Measurements from ENCODE around the gene CLCN5.

The CLCN5 gene

DNA sequence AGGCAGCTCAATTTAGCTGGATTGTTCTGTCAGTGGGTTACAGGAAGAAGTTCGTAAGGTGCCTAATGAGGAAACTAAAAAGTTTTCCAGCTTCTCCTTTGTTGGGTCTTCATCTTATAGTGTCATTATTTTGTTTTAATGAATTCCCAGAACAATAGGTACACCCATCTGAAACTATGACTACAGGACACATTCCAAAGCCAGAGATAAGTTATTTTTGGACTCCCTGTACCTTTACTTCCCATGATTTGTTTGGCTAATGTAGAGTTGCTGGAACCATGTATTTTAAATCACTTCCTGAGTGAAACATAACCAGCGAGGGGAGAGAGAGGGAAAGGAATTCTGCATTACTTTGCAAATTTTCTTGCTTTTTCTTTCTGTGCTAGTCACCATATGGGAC is 114.0 kb downstream of the CLCN5 start:
- H4K8ac ChIP-seq (ENCODE audit: low read depth, low read length), result no peak overlapping the region
- no peak overlapping the region for H3K4ac ChIP-seq (ENCODE audit: low read length)
- WGBS, 2 donors (ENCODE audit: extremely low coverage in 2 of 2, insufficient read length in 2 of 2, insufficient replicate concordance in 1 of 2), result no CpG with 5 or more reads among the region's 2 CpGs
- H2BK15ac ChIP-seq (ENCODE audit: low read length), result no peak overlapping the region
- no peaks in the 10 kb centered on the region for H3K36me3 ChIP-seq (replicated peaks in 1 of 2; ENCODE audit: control insufficient read depth in 2 of 2, insufficient read depth in 2 of 2, low read length in 2 of 2)
- no peaks in the 10 kb centered on the region for H3K9me3 ChIP-seq (replicated peaks in 1 of 2; ENCODE audit: control insufficient read depth in 2 of 2, insufficient read depth in 1 of 2, low read depth in 1 of 2, low read length in 2 of 2)
- H2AFZ ChIP-seq (ENCODE audit: low read length), result no peak overlapping the region
- H3K79me1 ChIP-seq (ENCODE audit: low read depth, low read length), result no peaks in the 10 kb centered on the region
- no peak for DNase-seq (ENCODE audit: low spot score)
- H2AK5ac ChIP-seq (ENCODE audit: low read depth, low read length), result no peak overlapping the region
- no peak overlapping the region for H2BK120ac ChIP-seq (ENCODE audit: low read depth, low read length)
- no peak overlapping the region for H3K23ac ChIP-seq (ENCODE audit: low read depth, low read length, poor library complexity)
- H3K9ac ChIP-seq (ENCODE audit: low read depth, low read length, poor library complexity), result no peak overlapping the region
- H3K27ac ChIP-seq (replicated peaks; ENCODE audit: low read length), result no peak overlapping the region
- no peak overlapping the region for H3K4me2 ChIP-seq (ENCODE audit: insufficient read depth, low read length, poor library complexity, severe bottlenecking)
- no peak overlapping the region for H2BK5ac ChIP-seq (ENCODE audit: low read length)
- no peak overlapping the region for H3K14ac ChIP-seq (ENCODE audit: low read length)
- H2BK12ac ChIP-seq (ENCODE audit: low read length), result no peak overlapping the region
- no peak overlapping the region for H4K91ac ChIP-seq (ENCODE audit: low read depth, low read length, poor library complexity)
- H3K18ac ChIP-seq (ENCODE audit: low read length), result no peak overlapping the region
- H3K4me1 ChIP-seq (ENCODE audit: control insufficient read depth in 2 of 2, insufficient read depth in 1 of 2, low read depth in 1 of 2, low read length in 2 of 2), result no peaks in the 10 kb centered on the region
- H3K27me3 ChIP-seq (ENCODE audit: control insufficient read depth in 3 of 3, insufficient read depth in 3 of 3, low read depth in 1 of 3, low read length in 3 of 3), result no peaks in the 10 kb centered on the region
- H3K4me3 ChIP-seq (ENCODE audit: low read length in 2 of 2), result no peak overlapping the region

DNA sequence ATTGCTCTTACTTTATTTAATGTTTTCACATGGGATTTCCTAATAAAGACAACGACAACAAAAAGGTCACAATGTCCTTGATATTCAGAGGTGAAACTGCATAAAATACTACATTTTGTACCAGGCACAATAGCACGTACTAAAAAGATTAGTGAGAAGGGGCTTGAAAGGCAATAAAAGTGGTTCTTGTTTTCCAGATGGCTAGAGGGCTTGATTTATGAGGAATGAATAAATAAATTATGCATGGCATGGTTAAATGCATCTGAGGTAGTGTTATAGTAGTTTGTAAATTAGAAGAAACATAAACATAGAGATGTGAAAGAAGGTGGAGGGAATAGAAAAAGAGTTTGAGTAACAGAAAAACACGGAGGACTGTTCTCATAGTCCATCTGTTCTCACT is 123.4 kb downstream of the CLCN5 start:
- Histone ChIP-seq H3K23ac (ENCODE audit: low read depth, low read length, poor library complexity) (no peak overlapping the region), H3K9me3 (replicated peaks in 1 of 2; ENCODE audit: control insufficient read depth in 2 of 2, insufficient read depth in 1 of 2, low read depth in 1 of 2, low read length in 2 of 2) (no peaks in the 10 kb centered on the region), H3K9ac (ENCODE audit: low read depth, low read length, poor library complexity) (no peak overlapping the region), H3K4me3 (ENCODE audit: low read length in 2 of 2) (no peak overlapping the region), H3K4me2 (ENCODE audit: insufficient read depth, low read length, poor library complexity, severe bottlenecking) (no peak overlapping the region), H3K4ac (ENCODE audit: low read length) (no peak overlapping the region), H3K27me3 (ENCODE audit: control insufficient read depth in 3 of 3, insufficient read depth in 3 of 3, low read depth in 1 of 3, low read length in 3 of 3) (no peaks in the 10 kb centered on the region), H3K36me3 (replicated peaks in 1 of 2; ENCODE audit: control insufficient read depth in 2 of 2, insufficient read depth in 2 of 2, low read length in 2 of 2) (no peaks in the 10 kb centered on the region), H3K27ac (replicated peaks; ENCODE audit: low read length) (no peak overlapping the region), H3K18ac (ENCODE audit: low read length) (no peak overlapping the region), H2BK12ac (ENCODE audit: low read length) (no peak overlapping the region), H4K91ac (ENCODE audit: low read depth, low read length, poor library complexity) (no peak overlapping the region), H3K79me1 (ENCODE audit: low read depth, low read length) (no peaks in the 10 kb centered on the region), H3K4me1 (ENCODE audit: control insufficient read depth in 2 of 2, insufficient read depth in 1 of 2, low read depth in 1 of 2, low read length in 2 of 2) (no peaks in the 10 kb centered on the region), H4K8ac (ENCODE audit: low read depth, low read length) (no peak overlapping the region), H2AFZ (ENCODE audit: low read length) (no peak overlapping the region), H3K14ac (ENCODE audit: low read length) (no peak overlapping the region), H2BK120ac (ENCODE audit: low read depth, low read length) (no peak overlapping the region), H2BK5ac (ENCODE audit: low read length) (no peak overlapping the region), H2BK15ac (ENCODE audit: low read length) (no peak overlapping the region), H2AK5ac (ENCODE audit: low read depth, low read length) (no peak overlapping the region)
- no CpG with 5 or more reads among the region's 3 CpGs for WGBS, 2 donors (ENCODE audit: extremely low coverage in 2 of 2, insufficient read length in 2 of 2, insufficient replicate concordance in 1 of 2)
- no peak for DNase-seq (ENCODE audit: low spot score)

DNA sequence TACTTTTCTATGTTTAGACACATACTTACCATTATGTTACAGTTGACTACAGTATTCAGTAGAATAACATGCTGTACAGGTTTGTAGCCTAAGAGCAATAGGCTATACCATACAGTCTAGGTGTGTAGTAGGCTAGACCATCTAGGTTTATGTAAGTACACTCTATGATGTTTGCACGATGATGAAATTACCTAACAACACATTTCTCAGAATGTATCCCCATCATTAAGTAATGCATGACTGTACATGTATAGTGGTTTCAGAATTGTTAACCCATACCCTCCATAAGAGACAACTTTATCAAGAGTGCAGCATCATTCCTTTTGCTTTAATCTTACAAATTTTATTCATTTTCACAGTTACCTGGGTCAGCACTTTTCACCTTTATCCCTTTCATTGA is 126.8 kb downstream of the CLCN5 start:
- H3K9me3 ChIP-seq (replicated peaks in 1 of 2; ENCODE audit: control insufficient read depth in 2 of 2, insufficient read depth in 1 of 2, low read depth in 1 of 2, low read length in 2 of 2), result no peaks in the 10 kb centered on the region
- H3K27ac ChIP-seq (replicated peaks; ENCODE audit: low read length), result no peak overlapping the region
- no peak overlapping the region for H3K4me3 ChIP-seq (ENCODE audit: low read length in 2 of 2)
- H2AFZ ChIP-seq (ENCODE audit: low read length), result no peak overlapping the region
- no peak overlapping the region for H3K4me2 ChIP-seq (ENCODE audit: insufficient read depth, low read length, poor library complexity, severe bottlenecking)
- H2BK15ac ChIP-seq (ENCODE audit: low read length), result no peak overlapping the region
- no peak overlapping the region for H3K23ac ChIP-seq (ENCODE audit: low read depth, low read length, poor library complexity)
- no peaks in the 10 kb centered on the region for H3K36me3 ChIP-seq (replicated peaks in 1 of 2; ENCODE audit: control insufficient read depth in 2 of 2, insufficient read depth in 2 of 2, low read length in 2 of 2)
- no peaks in the 10 kb centered on the region for H3K79me1 ChIP-seq (ENCODE audit: low read depth, low read length)
- H2BK5ac ChIP-seq (ENCODE audit: low read length), result no peak overlapping the region
- no CpG with 5 or more reads among the region's 1 CpG for WGBS, 2 donors (ENCODE audit: extremely low coverage in 2 of 2, insufficient read length in 2 of 2, insufficient replicate concordance in 1 of 2)
- H4K91ac ChIP-seq (ENCODE audit: low read depth, low read length, poor library complexity), result no peak overlapping the region
- no peak overlapping the region for H3K14ac ChIP-seq (ENCODE audit: low read length)
- H4K8ac ChIP-seq (ENCODE audit: low read depth, low read length), result no peak overlapping the region
- H3K27me3 ChIP-seq (ENCODE audit: control insufficient read depth in 3 of 3, insufficient read depth in 3 of 3, low read depth in 1 of 3, low read length in 3 of 3), result no peaks in the 10 kb centered on the region
- no peak overlapping the region for H3K9ac ChIP-seq (ENCODE audit: low read depth, low read length, poor library complexity)
- no peak overlapping the region for H3K4ac ChIP-seq (ENCODE audit: low read length)
- DNase-seq (ENCODE audit: low spot score), result no peak
- no peak overlapping the region for H2AK5ac ChIP-seq (ENCODE audit: low read depth, low read length)
- no peaks in the 10 kb centered on the region for H3K4me1 ChIP-seq (ENCODE audit: control insufficient read depth in 2 of 2, insufficient read depth in 1 of 2, low read depth in 1 of 2, low read length in 2 of 2)
- H2BK120ac ChIP-seq (ENCODE audit: low read depth, low read length), result no peak overlapping the region
- H2BK12ac ChIP-seq (ENCODE audit: low read length), result no peak overlapping the region
- H3K18ac ChIP-seq (ENCODE audit: low read length), result no peak overlapping the region

GRCh38 chrX:50054147-50054546 is 131.8 kb downstream of the CLCN5 start:
- H3K14ac ChIP-seq (ENCODE audit: low read length), result no peak overlapping the region
- no peaks in the 10 kb centered on the region for H3K36me3 ChIP-seq (replicated peaks in 1 of 2; ENCODE audit: control insufficient read depth in 2 of 2, insufficient read depth in 2 of 2, low read length in 2 of 2)
- DNase-seq (ENCODE audit: low spot score), result no peak
- H3K4me2 ChIP-seq (ENCODE audit: insufficient read depth, low read length, poor library complexity, severe bottlenecking), result no peak overlapping the region
- no CpG with 5 or more reads among the region's 1 CpG for WGBS, 2 donors (ENCODE audit: extremely low coverage in 2 of 2, insufficient read length in 2 of 2, insufficient replicate concordance in 1 of 2)
- H3K9me3 ChIP-seq (replicated peaks in 1 of 2; ENCODE audit: control insufficient read depth in 2 of 2, insufficient read depth in 1 of 2, low read depth in 1 of 2, low read length in 2 of 2), result no peaks in the 10 kb centered on the region
- H3K9ac ChIP-seq (ENCODE audit: low read depth, low read length, poor library complexity), result no peak overlapping the region
- H3K4me1 ChIP-seq (ENCODE audit: control insufficient read depth in 2 of 2, insufficient read depth in 1 of 2, low read depth in 1 of 2, low read length in 2 of 2), result no peaks in the 10 kb centered on the region
- H4K91ac ChIP-seq (ENCODE audit: low read depth, low read length, poor library complexity), result no peak overlapping the region
- no peak overlapping the region for H3K18ac ChIP-seq (ENCODE audit: low read length)
- no peak overlapping the region for H3K4ac ChIP-seq (ENCODE audit: low read length)
- no peak overlapping the region for H2BK15ac ChIP-seq (ENCODE audit: low read length)
- H2AK5ac ChIP-seq (ENCODE audit: low read depth, low read length), result no peak overlapping the region
- H2BK5ac ChIP-seq (ENCODE audit: low read length), result no peak overlapping the region
- no peak overlapping the region for H3K4me3 ChIP-seq (ENCODE audit: low read length in 2 of 2)
- no peak overlapping the region for H4K8ac ChIP-seq (ENCODE audit: low read depth, low read length)
- no peaks in the 10 kb centered on the region for H3K79me1 ChIP-seq (ENCODE audit: low read depth, low read length)
- H3K27ac ChIP-seq (replicated peaks; ENCODE audit: low read length), result no peak overlapping the region
- no peaks in the 10 kb centered on the region for H3K27me3 ChIP-seq (ENCODE audit: control insufficient read depth in 3 of 3, insufficient read depth in 3 of 3, low read depth in 1 of 3, low read length in 3 of 3)
- H2BK12ac ChIP-seq (ENCODE audit: low read length), result no peak overlapping the region
- no peak overlapping the region for H2AFZ ChIP-seq (ENCODE audit: low read length)
- no peak overlapping the region for H2BK120ac ChIP-seq (ENCODE audit: low read depth, low read length)
- H3K23ac ChIP-seq (ENCODE audit: low read depth, low read length, poor library complexity), result no peak overlapping the region
